ENCODE measurements around the gene FAM107B.

DNA sequence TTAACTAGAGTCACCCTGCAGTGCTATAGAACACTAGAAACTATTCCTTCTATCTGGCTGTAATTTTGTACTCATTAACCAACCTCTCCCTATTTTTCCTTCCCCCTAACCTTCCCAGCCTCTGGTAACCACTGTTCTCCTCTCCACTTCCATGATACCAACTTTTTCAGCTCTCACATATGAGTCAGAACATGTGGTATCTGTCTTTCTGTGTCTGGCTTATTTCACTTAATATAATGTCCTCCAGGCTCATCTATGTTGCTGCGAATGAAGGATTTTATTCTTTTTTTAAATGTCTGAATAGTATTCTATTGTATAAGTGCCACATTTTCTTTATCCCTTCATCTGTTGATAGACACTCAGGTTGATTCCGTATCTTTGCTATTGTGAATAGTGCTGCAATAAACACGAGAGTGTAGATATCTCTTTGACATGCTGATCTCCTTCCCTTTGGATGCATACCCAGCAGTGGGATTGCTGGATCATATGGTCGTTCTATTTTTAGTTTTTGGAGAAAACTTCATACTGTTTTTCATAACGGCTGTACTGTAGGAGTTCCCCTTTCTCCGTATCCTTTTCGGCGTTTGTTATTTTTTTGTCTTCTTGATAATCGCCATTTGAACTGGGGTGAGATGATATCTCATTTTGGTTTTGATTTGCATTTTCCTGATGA lies 101.4 kb downstream of the FAM107B start:
- no peak for TF ChIP-seq POLR2AphosphoS5 (IDR thresholded peaks at IDR 0.05; ENCODE audit: low read depth, low read length)
- TF ChIP-seq, protein P1, sequence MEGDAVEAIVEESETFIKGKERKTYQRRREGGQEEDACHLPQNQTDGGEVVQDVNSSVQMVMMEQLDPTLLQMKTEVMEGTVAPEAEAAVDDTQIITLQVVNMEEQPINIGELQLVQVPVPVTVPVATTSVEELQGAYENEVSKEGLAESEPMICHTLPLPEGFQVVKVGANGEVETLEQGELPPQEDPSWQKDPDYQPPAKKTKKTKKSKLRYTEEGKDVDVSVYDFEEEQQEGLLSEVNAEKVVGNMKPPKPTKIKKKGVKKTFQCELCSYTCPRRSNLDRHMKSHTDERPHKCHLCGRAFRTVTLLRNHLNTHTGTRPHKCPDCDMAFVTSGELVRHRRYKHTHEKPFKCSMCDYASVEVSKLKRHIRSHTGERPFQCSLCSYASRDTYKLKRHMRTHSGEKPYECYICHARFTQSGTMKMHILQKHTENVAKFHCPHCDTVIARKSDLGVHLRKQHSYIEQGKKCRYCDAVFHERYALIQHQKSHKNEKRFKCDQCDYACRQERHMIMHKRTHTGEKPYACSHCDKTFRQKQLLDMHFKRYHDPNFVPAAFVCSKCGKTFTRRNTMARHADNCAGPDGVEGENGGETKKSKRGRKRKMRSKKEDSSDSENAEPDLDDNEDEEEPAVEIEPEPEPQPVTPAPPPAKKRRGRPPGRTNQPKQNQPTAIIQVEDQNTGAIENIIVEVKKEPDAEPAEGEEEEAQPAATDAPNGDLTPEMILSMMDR (IDR thresholded peaks at IDR 0.05; ENCODE audit: control extremely low read depth in 1 of 3, insufficient read depth in 1 of 3, low read depth in 1 of 3, low read length in 3 of 3): no peak
- TF ChIP-seq RAD21 (IDR thresholded peaks at IDR 0.05 in 1 of 2, conservative IDR thresholded peaks at IDR 0.05 in 1 of 2; ENCODE audit: low read depth in 2 of 2, low read length in 2 of 2): no peak
- no peak for TF ChIP-seq ZNF274 (IDR thresholded peaks at IDR 0.05; ENCODE audit: borderline replicate concordance, extremely low read depth, low read length)

All from H1 (cell line).